Endothelial cell of umbilical vein (primary cell): Measurements from ENCODE around the gene ZNF511. TPM values are rescaled to one million over a fixed set of nuclear protein-coding genes. Genes with fewer than 3 reads are reported as not detected.

Experiments used
- Bru-seq: library from RNA; stranded (reverse); fragments of 400-500 nt; gene quantifications from one replicate; lab custom pipeline; 2021; lab: Mats Ljungman, UMichigan
- BruChase-seq, 2 experiments: library from RNA; stranded (reverse); fragments of 400-500 nt; gene quantifications; one replicate each; lab custom pipeline; 2021; lab: Mats Ljungman, UMichigan
- BruUV-seq: library from RNA; stranded (reverse); fragments of 400-500 nt; replicated peaks from 2 replicates; lab custom pipeline; 2021; lab: Mats Ljungman, UMichigan
- CTCF ChIA-PET: fragments of 300-600, 350-600 bp; sonication (Branson Sonifier 250); formaldehyde crosslinking; loops from one replicate; lab custom pipeline; 2021; ENCODE audit warnings: antibody characterized with exemption, inconsistent platforms; lab: Charles Lee
- POLR2A ChIA-PET: fragments of 300-600, 350-600 bp; sonication (Branson Sonifier 250); formaldehyde crosslinking; loops from one replicate; lab custom pipeline; 2021; ENCODE audit warnings: antibody characterized with exemption, inconsistent platforms; lab: Charles Lee
- DNase-seq: peaks from one replicate; pipeline ENCODE4 v3.0.0-alpha.2; 2011; ENCODE audit warnings: low read depth, low spot score
- FAIRE-seq: peaks from 2 replicates; lab custom pipeline; 2011; peaks lifted over from hg19 to GRCh38; lab: Jason Lieb, UNC
- H2AFZ ChIP-seq: 2 replicates; pipeline ENCODE4 v1.6.0; 2012; ENCODE audit warnings: low read depth, low read length, control low read depth, inconsistent platforms
- H3K27ac ChIP-seq: 2 replicates; pipeline ENCODE4 v1.5.1; 2011; ENCODE audit warnings: low read depth, mild to moderate bottlenecking, control low read depth, low read length, moderate library complexity; ENCODE audit not compliant: insufficient read depth
- H3K27me3 ChIP-seq, 2 experiments: 2 replicates each; pipeline versions ENCODE4 v1.6.0 to v1.6.1; 2011; ENCODE audit warnings: low read length in 2 of 2, mixed read lengths in 1 of 2; ENCODE audit not compliant: control insufficient read depth in 2 of 2, insufficient read depth in 2 of 2
- H3K36me3 ChIP-seq, 2 experiments: 2 replicates in 1 of 2; 3 replicates in 1 of 2; pipeline ENCODE4 v1.5.1; 2011; ENCODE audit warnings: low read length in 2 of 2, mild to moderate bottlenecking in 1 of 2, moderate library complexity in 1 of 2; ENCODE audit not compliant: control insufficient read depth in 2 of 2, insufficient read depth in 2 of 2; ENCODE audit errors: extremely low read depth in 1 of 2
- H3K4me1 ChIP-seq: 3 replicates; pipeline ENCODE4 v1.5.1; 2011; ENCODE audit warnings: mild to moderate bottlenecking, low read length; ENCODE audit not compliant: control insufficient read depth, insufficient read depth; ENCODE audit errors: extremely low read depth
- H3K4me2 ChIP-seq: 2 replicates; pipeline ENCODE4 v1.6.1; 2011; ENCODE audit warnings: low read length, control low read depth, mixed read lengths; ENCODE audit not compliant: insufficient read depth
- H3K4me3 ChIP-seq, 3 experiments: fragments of 200-600 bp in 1 of 3; sonication (generic), shearing (Covaris generic) in 1 of 3; replicated peaks in 1 of 3; 2 replicates each; pipeline ENCODE4 v1.5.1; 2011 to 2016; ENCODE audit warnings: control low read depth in 3 of 3, low read length in 3 of 3, mild to moderate bottlenecking in 2 of 3, inconsistent platforms in 1 of 3, low read depth in 1 of 3, moderate library complexity in 1 of 3; ENCODE audit not compliant: insufficient read depth in 1 of 3
- H3K79me2 ChIP-seq: 2 replicates; pipeline ENCODE4 v1.6.0; 2012; ENCODE audit warnings: low read length, inconsistent platforms; ENCODE audit not compliant: control insufficient read depth, insufficient read depth
- H3K9ac ChIP-seq: replicated peaks from 2 replicates; pipeline ENCODE3; 2011; ENCODE audit warnings: low read length, control low read depth; ENCODE audit not compliant: insufficient read depth; ENCODE audit errors: extremely low read depth
- H3K9me1 ChIP-seq: replicated peaks from 3 replicates; pipeline ENCODE4 v1.6.0; 2011; ENCODE audit warnings: mild to moderate bottlenecking, low read length; ENCODE audit not compliant: control insufficient read depth, insufficient read depth; ENCODE audit errors: extremely low read depth
- H3K9me3 ChIP-seq: replicated peaks from 2 replicates; pipeline ENCODE4 v1.5.1; 2012; ENCODE audit warnings: low read length, inconsistent platforms; ENCODE audit not compliant: control insufficient read depth, insufficient read depth
- H4K20me1 ChIP-seq: replicated peaks from 2 replicates; pipeline ENCODE3; 2011; ENCODE audit warnings: mild to moderate bottlenecking, low read length; ENCODE audit not compliant: control insufficient read depth, insufficient read depth; ENCODE audit errors: extremely low read depth
- EZH2 ChIP-seq: IDR thresholded peaks from 2 replicates; pipeline ENCODE4 v1.6.1; 2012; ENCODE audit warnings: borderline replicate concordance, low read depth, mild to moderate bottlenecking, moderate library complexity, low read length, inconsistent platforms; ENCODE audit not compliant: severe bottlenecking
- FOS ChIP-seq: IDR thresholded peaks from 2 replicates; pipeline ENCODE4 v1.6.1; 2011; ENCODE audit warnings: mild to moderate bottlenecking, low read length, moderate library complexity, borderline replicate concordance; ENCODE audit not compliant: insufficient read depth
- GATA2 ChIP-seq: IDR thresholded peaks from 2 replicates; pipeline ENCODE4 v1.7.0; 2011; ENCODE audit warnings: low read depth, mild to moderate bottlenecking, moderate library complexity, mixed read lengths, low read length; ENCODE audit not compliant: insufficient read length, insufficient read depth
- JUN ChIP-seq: IDR thresholded peaks from 2 replicates; pipeline ENCODE4 v1.6.1; 2011; ENCODE audit warnings: borderline replicate concordance, low read depth; ENCODE audit not compliant: insufficient read length, insufficient read depth
- MYC ChIP-seq: IDR thresholded peaks from one replicate; pipeline ENCODE4 v1.6.1; 2011; ENCODE audit warnings: mild to moderate bottlenecking, low read depth, low read length
- POLR2A ChIP-seq: IDR thresholded peaks from 2 replicates; pipeline ENCODE4 v1.6.1; 2012; ENCODE audit warnings: low read depth, mild to moderate bottlenecking, control low read depth, low read length
- POLR2AphosphoS5 ChIP-seq: IDR thresholded peaks from 2 replicates; pipeline ENCODE4 v1.6.1; 2012; ENCODE audit warnings: low read depth, mild to moderate bottlenecking, control low read depth, low read length, moderate library complexity; ENCODE audit not compliant: insufficient read depth
- dilution Hi-C: fragments of 300-500 bp; cut with MboI; formaldehyde crosslinking; loops from one replicate; pipeline ENCODE4 v1.15.0; 2019; ENCODE audit warnings: low sequenced_read_pairs; ENCODE audit not compliant: extremely low pct_ligation_motif_present
- intact Hi-C: fragments of 100-400 bp; cut with micrococcal nuclease; formaldehyde crosslinking; loops from one replicate; pipeline ENCODE4 v1.10.0; 2022
- long read RNA-seq: library from polyadenylated mRNA; stranded (forward); transcript quantifications from one replicate; pipeline ENCODE4 v2.0.0, GENCODE V29; 2021
- polyA minus RNA-seq, 3 experiments: library from RNA; depleted of rRNA, polyadenylated mRNA; stranded (reverse); fragments of >200 nt; gene quantifications; 1 replicate in 1 of 3; 2 replicates in 2 of 3; pipeline ENCODE4 v1.2.3, GENCODE V29; 2011
- polyA plus RNA-seq, 4 experiments: library from polyadenylated mRNA; depleted of rRNA in 3 of 4; stranded (reverse) in 3 of 4; unstranded in 1 of 4; fragments of >200 nt; gene quantifications; 2 replicates each; pipeline versions ENCODE4 v1.2.1 to v1.2.3, GENCODE V29; 2011 to 2012; ENCODE audit warnings: missing spikeins in 1 of 4
- total RNA-seq: library from RNA; stranded (reverse); gene quantifications from 2 replicates; pipeline ENCODE4 v1.2.3, GENCODE V29; 2021
- TF ChIP-seq, protein P1 (sequence below), 2 donors: IDR thresholded peaks; 1 replicate in 1 of 2; 2 replicates in 1 of 2; pipeline ENCODE4 v1.5.1; 2011; ENCODE audit warnings: low read length in 2 of 2, mild to moderate bottlenecking in 2 of 2, moderate library complexity in 2 of 2, control low read depth in 1 of 2, inconsistent platforms in 1 of 2, low read depth in 1 of 2; ENCODE audit not compliant: insufficient read depth in 1 of 2; ENCODE audit errors: extremely low read depth in 1 of 2
- TF ChIP-seq, protein P2 (sequence below): IDR thresholded peaks from 2 replicates; pipeline ENCODE4 v1.6.1; 2011; ENCODE audit not compliant: insufficient read depth, insufficient read length

Gene ZNF511, protein sequence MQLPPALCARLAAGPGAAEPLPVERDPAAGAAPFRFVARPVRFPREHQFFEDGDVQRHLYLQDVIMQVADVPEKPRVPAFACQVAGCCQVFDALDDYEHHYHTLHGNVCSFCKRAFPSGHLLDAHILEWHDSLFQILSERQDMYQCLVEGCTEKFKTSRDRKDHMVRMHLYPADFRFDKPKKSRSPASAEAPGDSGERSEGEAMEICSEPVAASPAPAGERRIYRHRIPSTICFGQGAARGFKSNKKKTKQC
- 37.9 and 40.4 TPM in 2 replicates for total RNA-seq
- 25.6 and 36.3 TPM in 2 replicates for polyA plus RNA-seq
- 26.7 and 27.1 TPM in 2 replicates for polyA plus RNA-seq (2011; cell fraction: cytosol; rRNA removed)
- 32.4 and 34.5 TPM in 2 replicates for polyA plus RNA-seq (2011; cell fraction: nucleus; rRNA removed)
- 22.4 and 27.5 TPM in 2 replicates for polyA plus RNA-seq (2012)
- 14.1 and 17.0 TPM in 2 replicates for polyA minus RNA-seq
- 20.7 TPM for polyA minus RNA-seq (2011; cell fraction: cytosol; rRNA and poly(A)+ RNA removed)
- 6.8 and 7.2 TPM in 2 replicates for polyA minus RNA-seq (2011; cell fraction: nucleus; rRNA and poly(A)+ RNA removed)
- percentile 65 among the genes with signal in this experiment for Bru-seq, nascent RNA
- BruChase-seq, experiment 1, labeled RNA remaining after a 6-hour chase, result percentile 87 among the genes with signal in this experiment
- BruChase-seq, experiment 2, labeled RNA remaining after a 2-hour chase, result percentile 78 among the genes with signal in this experiment
- long read RNA-seq, transcript ZNF511-202 (6 exons, 1,520 nt), result major isoform, 95 of 117 reads
- long read RNA-seq, partial matches to known transcripts, result 2 of 117 reads
- long read RNA-seq, other reads (novel, unspliced or antisense), result 17 of 117 reads

DNA sequence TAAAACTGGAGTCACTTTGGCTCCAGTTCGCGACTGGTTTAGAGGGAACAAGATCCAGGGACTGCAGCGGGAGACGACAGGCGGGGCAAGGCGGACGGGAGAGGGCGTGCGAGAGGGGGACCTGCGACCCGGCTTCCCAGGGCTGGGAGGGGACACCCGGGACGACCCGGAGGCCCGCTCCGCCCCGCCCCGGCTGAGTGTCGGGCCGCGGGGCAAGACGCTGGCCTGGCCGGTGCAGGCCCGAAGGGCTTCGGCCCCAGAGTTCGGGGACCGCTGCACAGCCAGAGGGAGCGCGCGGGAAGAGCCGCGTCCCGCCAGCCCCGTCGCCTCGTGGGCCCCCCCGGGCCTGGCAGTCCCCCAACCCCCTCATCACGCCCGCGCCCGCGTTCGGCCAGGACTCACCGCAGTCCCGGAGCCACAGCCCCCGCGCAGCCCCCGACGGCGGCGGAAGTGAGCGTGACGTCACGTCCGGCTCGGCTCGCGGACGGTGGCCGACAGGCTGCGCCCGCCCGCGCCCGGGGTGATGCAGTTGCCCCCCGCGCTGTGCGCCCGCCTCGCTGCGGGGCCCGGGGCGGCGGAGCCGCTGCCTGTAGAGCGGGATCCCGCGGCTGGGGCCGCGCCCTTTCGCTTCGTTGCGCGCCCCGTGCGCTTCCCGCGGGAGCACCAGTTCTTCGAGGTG is at the start of gene ZNF511, which contains the start of gene TUBGCP2:
Gene ZNF511, plus strand, starts transcription at position 494 of the 679 bp plus-strand sequence. Its CDS starts 30 bp downstream, at position 524.
Gene TUBGCP2, minus strand, starts transcription at position 452 of the 679 bp plus-strand sequence. CDS start 5,931 bp downstream, outside the sequence.
- BruUV-seq, result TSS peak; percentile 44
- no peaks in the 10 kb centered on the region for H4K20me1 ChIP-seq
- peak within 1 kb of the TSS; percentile 85 for H2AFZ ChIP-seq
- peak; percentile 86 for DNase-seq
- no peaks in the 10 kb centered on the region for H3K9me1 ChIP-seq
- FAIRE-seq, result no peak
- H3K36me3 ChIP-seq, result peaks cover 5% of the 10 kb centered on the region in 2 experiments
- peak within 1 kb of the TSS; percentile 55 to 78 (median 75) for H3K4me3 ChIP-seq
- peak within 1 kb of the TSS; percentile 95 for H3K9ac ChIP-seq
- ChIA-PET CTCF (interaction anchor here (0.7 to 1.3 kb wide), 10 partner anchors 9 to 642 kb away, joined by 3 to 9 read pairs (median 4); no protein-coding TSS in a partner anchor), POLR2A (no interaction called here)
- H3K4me2 ChIP-seq, result peak within 1 kb of the TSS; percentile 81
- dilution Hi-C loops (no loop called here), intact Hi-C loops (loop anchor here (1.0 to 10.0 kb wide), 4 partner anchors 16 to 644 kb away; partner anchors contain the start of genes ECHS1 and MTG1)
- no peaks in the 10 kb centered on the region for H3K9me3 ChIP-seq
- peaks cover 35% of the 10 kb centered on the region for H3K79me2 ChIP-seq
- H3K27ac ChIP-seq, result peak within 1 kb of the TSS; percentile 87
- H3K27me3 ChIP-seq, result no peaks in the 10 kb centered on the region
- TF ChIP-seq EZH2 (no peak), POLR2A (peak; percentile 58), FOS (no peak), MYC (no peak), GATA2 (no peak), JUN (no peak), POLR2AphosphoS5 (peak; percentile 65)
- TF ChIP-seq, protein P1, sequence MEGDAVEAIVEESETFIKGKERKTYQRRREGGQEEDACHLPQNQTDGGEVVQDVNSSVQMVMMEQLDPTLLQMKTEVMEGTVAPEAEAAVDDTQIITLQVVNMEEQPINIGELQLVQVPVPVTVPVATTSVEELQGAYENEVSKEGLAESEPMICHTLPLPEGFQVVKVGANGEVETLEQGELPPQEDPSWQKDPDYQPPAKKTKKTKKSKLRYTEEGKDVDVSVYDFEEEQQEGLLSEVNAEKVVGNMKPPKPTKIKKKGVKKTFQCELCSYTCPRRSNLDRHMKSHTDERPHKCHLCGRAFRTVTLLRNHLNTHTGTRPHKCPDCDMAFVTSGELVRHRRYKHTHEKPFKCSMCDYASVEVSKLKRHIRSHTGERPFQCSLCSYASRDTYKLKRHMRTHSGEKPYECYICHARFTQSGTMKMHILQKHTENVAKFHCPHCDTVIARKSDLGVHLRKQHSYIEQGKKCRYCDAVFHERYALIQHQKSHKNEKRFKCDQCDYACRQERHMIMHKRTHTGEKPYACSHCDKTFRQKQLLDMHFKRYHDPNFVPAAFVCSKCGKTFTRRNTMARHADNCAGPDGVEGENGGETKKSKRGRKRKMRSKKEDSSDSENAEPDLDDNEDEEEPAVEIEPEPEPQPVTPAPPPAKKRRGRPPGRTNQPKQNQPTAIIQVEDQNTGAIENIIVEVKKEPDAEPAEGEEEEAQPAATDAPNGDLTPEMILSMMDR (IDR thresholded peaks at IDR 0.05; ENCODE audit: extremely low read depth in 1 of 2, insufficient read depth in 1 of 2, low read depth in 1 of 2, low read length in 2 of 2), result peak in 1 of 2 donors; percentile 21
- TF ChIP-seq, protein P2, sequence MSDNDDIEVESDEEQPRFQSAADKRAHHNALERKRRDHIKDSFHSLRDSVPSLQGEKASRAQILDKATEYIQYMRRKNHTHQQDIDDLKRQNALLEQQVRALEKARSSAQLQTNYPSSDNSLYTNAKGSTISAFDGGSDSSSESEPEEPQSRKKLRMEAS, result no peak
- peaks cover 7% of the 10 kb centered on the region for H3K4me1 ChIP-seq
